Nephron (organoid): ENCODE results near the gene CYB5B.
"Not testable (repeated sequence)": the region's sequence is repeated elsewhere in the genome, so short reads cannot be mapped to it uniquely, and the experiment has no call there.

ENCODE experiments used
- H3K27ac Mint-ChIP-seq, 3 experiments: 2 replicates each; pipeline ENCODE4 v1.8.0; 2020; ENCODE audit warnings: mixed read lengths in 3 of 3, mild to moderate bottlenecking in 2 of 3, moderate library complexity in 1 of 3
- H3K27me3 Mint-ChIP-seq: 2 replicates; pipeline ENCODE4 v1.8.0; 2021; ENCODE audit warnings: low read depth, mild to moderate bottlenecking, moderate library complexity, mixed read lengths
- H3K36me3 Mint-ChIP-seq: 2 replicates; pipeline ENCODE4 v1.8.0; 2020; ENCODE audit warnings: low read depth, mixed read lengths
- H3K4me1 Mint-ChIP-seq: 2 replicates; pipeline ENCODE4 v1.8.0; 2020; ENCODE audit warnings: mixed read lengths
- H3K4me3 Mint-ChIP-seq, 3 experiments: 2 replicates each; pipeline ENCODE4 v1.8.0; 2020; ENCODE audit warnings: mild to moderate bottlenecking in 3 of 3, mixed read lengths in 3 of 3, moderate library complexity in 2 of 3
- H3K9me3 Mint-ChIP-seq: 2 replicates; pipeline ENCODE4 v1.8.0; 2020; ENCODE audit warnings: mixed read lengths
- CTCF ChIP-seq, 3 experiments: fragments of 200-600 bp; sonication (generic); IDR thresholded peaks; one replicate each; pipeline ENCODE4 v1.5.0; 2021; ENCODE audit warnings: antibody characterized with exemption in 3 of 3; ENCODE audit not compliant: unreplicated experiment in 3 of 3

CYB5B gene

GRCh38 chr16:69419956-69420355 is 4.5 kb upstream of the CYB5B start:
- no peak for TF ChIP-seq CTCF (IDR thresholded peaks at IDR 0.05; ENCODE audit: unreplicated experiment in 3 of 3)
- Mint-ChIP-seq H3K4me3 (no peak overlapping the region), H3K4me1 (peaks cover 25% of the 10 kb centered on the region), H3K9me3 (no peaks in the 10 kb centered on the region), H3K27ac (no peak overlapping the region), H3K27me3 (no peaks in the 10 kb centered on the region), H3K36me3 (peaks cover 5% of the 10 kb centered on the region)

GRCh38 chr16:69423189-69423588 is 1.2 kb upstream of the CYB5B start:
- no peak for TF ChIP-seq CTCF (IDR thresholded peaks at IDR 0.05; ENCODE audit: unreplicated experiment in 3 of 3)
- Mint-ChIP-seq H3K27me3 (no peaks in the 10 kb centered on the region), H3K9me3 (no peaks in the 10 kb centered on the region), H3K36me3 (peaks cover 18% of the 10 kb centered on the region), H3K4me1 (peaks cover 21% of the 10 kb centered on the region), H3K4me3 (peak overlapping the region; percentile 72 to 82 (median 81)), H3K27ac (peak overlapping the region; percentile 9 to 69 (median 44))

- Mint-ChIP-seq H3K9me3 (peaks cover 2% of the 10 kb centered on the region), H3K4me3 (peak overlapping the region; percentile 94 to 96 (median 95)), H3K27me3 (no peaks in the 10 kb centered on the region), H3K27ac (peak overlapping the region; percentile 88 to 97 (median 94)), H3K4me1 (peaks cover 20% of the 10 kb centered on the region), H3K36me3 (peaks cover 38% of the 10 kb centered on the region)
- no peak for TF ChIP-seq CTCF (IDR thresholded peaks at IDR 0.05; ENCODE audit: unreplicated experiment in 3 of 3)
Observed at GRCh38 chr16:69424935-69425784, 741 bp downstream of the CYB5B start.

GRCh38 chr16:69428652-69429051 is 4.2 kb downstream of the CYB5B start:
- Mint-ChIP-seq H3K4me1 (peaks cover 11% of the 10 kb centered on the region), H3K4me3 (no peak overlapping the region), H3K36me3 (peaks cover 58% of the 10 kb centered on the region), H3K9me3 (peaks cover 2% of the 10 kb centered on the region), H3K27ac (no peak overlapping the region), H3K27me3 (no peaks in the 10 kb centered on the region)
- TF ChIP-seq CTCF (IDR thresholded peaks at IDR 0.05; ENCODE audit: unreplicated experiment in 3 of 3): no peak

GRCh38 chr16:69429058-69429640 is 4.7 kb downstream of the CYB5B start:
- H3K27ac Mint-ChIP-seq, H3K9me3 Mint-ChIP-seq, H3K27me3 Mint-ChIP-seq, H3K4me3 Mint-ChIP-seq: not testable (repeated sequence)
- peaks cover 61% of the 10 kb centered on the region for H3K36me3 Mint-ChIP-seq
- H3K4me1 Mint-ChIP-seq: peaks cover 11% of the 10 kb centered on the region

- H3K27me3 Mint-ChIP-seq: no peaks in the 10 kb centered on the region
- TF ChIP-seq CTCF (IDR thresholded peaks at IDR 0.05; ENCODE audit: unreplicated experiment in 3 of 3): no peak
- peaks cover 72% of the 10 kb centered on the region for H3K36me3 Mint-ChIP-seq
- H3K4me1 Mint-ChIP-seq: peaks cover 4% of the 10 kb centered on the region
- no peak overlapping the region for H3K4me3 Mint-ChIP-seq
- no peak overlapping the region for H3K27ac Mint-ChIP-seq
- peaks cover 2% of the 10 kb centered on the region for H3K9me3 Mint-ChIP-seq
Observed at GRCh38 chr16:69431948-69432468, 7.6 kb downstream of the CYB5B start.
